GM21360 (cell line): ENCODE data around the gene RUSC1.
A peak's percentile ranks its signal among the peaks of the same experiment; 100 is the strongest.
"Not testable (repeated sequence)": the region's sequence is repeated elsewhere in the genome, so short reads cannot be mapped to it uniquely, and the experiment has no call there.

Source experiments
- ATAC-seq: cut with Tn5 transposase; IDR thresholded peaks from one replicate; pipeline ENCODE4 v1.9.1; 2021; ENCODE audit warnings: mild to moderate bottlenecking, moderate library complexity; ENCODE audit not compliant: unreplicated experiment

The RUSC1 gene

GRCh38 chr1:155320661-155321617, at the start of gene RUSC1:
RUSC1 (plus strand) TSS chr1:155320894; CDS start chr1:155321774, 880 bp downstream.
- ATAC-seq = no peak

- peak; percentile 16 for ATAC-seq
Measured at GRCh38 chr1:155272466-155273342, 48.0 kb upstream of the RUSC1 start.

GRCh38 chr1:155273343-155274245, 47.1 kb upstream of the RUSC1 start, which contains the start of gene CLK2:
CLK2 (minus strand) TSS chr1:155273504; CDS start chr1:155270977, 2,527 bp downstream.
- peak; percentile 73 for ATAC-seq

- ATAC-seq = peak; percentile 47
Measured at GRCh38 chr1:155277070-155277901, 43.4 kb upstream of the RUSC1 start, which contains the start of gene HCN3. HCN3 (plus strand) TSS chr1:155277463; CDS start chr1:155277591, 128 bp downstream.

- no peak for ATAC-seq
Measured at GRCh38 chr1:155277902-155278688, 42.6 kb upstream of the RUSC1 start.

- no peak for ATAC-seq
Measured at GRCh38 chr1:155278689-155279160, 42.0 kb upstream of the RUSC1 start.

GRCh38 chr1:155279268-155279667, 41.4 kb upstream of the RUSC1 start:
- no peak for ATAC-seq

- no peak for ATAC-seq
Measured at GRCh38 chr1:155282488-155283091, 38.1 kb upstream of the RUSC1 start.

GRCh38 chr1:155284476-155284875, 36.2 kb upstream of the RUSC1 start:
- ATAC-seq = no peak

GRCh38 chr1:155285063-155285462, 35.6 kb upstream of the RUSC1 start:
- ATAC-seq = no peak

- ATAC-seq = no peak
Measured at GRCh38 chr1:155285631-155286044, 35.1 kb upstream of the RUSC1 start.

- no peak for ATAC-seq
Measured at GRCh38 chr1:155286544-155286943, 34.1 kb upstream of the RUSC1 start.

GRCh38 chr1:155287987-155288543, 32.6 kb upstream of the RUSC1 start:
- ATAC-seq = no peak

- not testable (repeated sequence) for ATAC-seq
Measured at GRCh38 chr1:155291006-155291405, 29.7 kb upstream of the RUSC1 start.

- ATAC-seq = no peak
Measured at GRCh38 chr1:155293086-155293749, 27.5 kb upstream of the RUSC1 start.

GRCh38 chr1:155294520-155295182, 26.0 kb upstream of the RUSC1 start:
- no peak for ATAC-seq
